ENCODE results near the gene NCEH1. TPM values are rescaled to one million over a fixed set of nuclear protein-coding genes. Genes with fewer than 3 reads are reported as not detected.

The NCEH1 gene
- total RNA-seq, 1 donor from 2014 or later, result 2.3 TPM

GRCh38 chr3:172581757-172582166, 129.1 kb downstream of the NCEH1 start:
- no peak overlapping the region for H3K27ac Mint-ChIP-seq (ENCODE audit: unreplicated experiment)
- H3K9me3 Mint-ChIP-seq, result no peaks in the 10 kb centered on the region
- no peak for TF ChIP-seq CTCF (conservative IDR thresholded peaks at IDR 0.05)
- no peaks in the 10 kb centered on the region for H3K27me3 Mint-ChIP-seq (ENCODE audit: low read depth)
- no peak overlapping the region for H3K4me3 Mint-ChIP-seq
- H3K36me3 Mint-ChIP-seq (ENCODE audit: low read depth), result no peaks in the 10 kb centered on the region
- H3K4me1 Mint-ChIP-seq, result no peaks in the 10 kb centered on the region
- DNase-seq (ENCODE audit: low read depth, low spot score), result no peak

- no peak for TF ChIP-seq CTCF (conservative IDR thresholded peaks at IDR 0.05)
- H3K4me3 Mint-ChIP-seq, result no peak overlapping the region
- no peaks in the 10 kb centered on the region for H3K4me1 Mint-ChIP-seq
- no peak overlapping the region for H3K27ac Mint-ChIP-seq (ENCODE audit: unreplicated experiment)
- no peaks in the 10 kb centered on the region for H3K36me3 Mint-ChIP-seq (ENCODE audit: low read depth)
- peaks cover 2% of the 10 kb centered on the region for H3K9me3 Mint-ChIP-seq
- H3K27me3 Mint-ChIP-seq (ENCODE audit: low read depth), result no peaks in the 10 kb centered on the region
- DNase-seq (ENCODE audit: low read depth, low spot score), result no peak
These were observed 130.0 kb downstream of the NCEH1 start for GRCh38 chr3:172580680-172581401.

Other genes starting within 250 kb of the NCEH1 start
- gene TNFSF10, start 187.6 kb downstream of the NCEH1 start, total RNA-seq, result not detected in 2 replicates
- gene ECT2, start 39.7 kb upstream of the NCEH1 start, total RNA-seq, result 79.6 and 82.0 TPM in 2 replicates

Measured in neural crest cell (in vitro differentiated cells).